Measurements from ENCODE around the gene POFUT2. TPM values are rescaled to one million over a fixed set of nuclear protein-coding genes. Genes with fewer than 3 reads are reported as not detected.

The POFUT2 gene
- total and polyA plus RNA-seq, 2 donors from 2014 or later, result 18.3 to 30.2 TPM

DNA sequence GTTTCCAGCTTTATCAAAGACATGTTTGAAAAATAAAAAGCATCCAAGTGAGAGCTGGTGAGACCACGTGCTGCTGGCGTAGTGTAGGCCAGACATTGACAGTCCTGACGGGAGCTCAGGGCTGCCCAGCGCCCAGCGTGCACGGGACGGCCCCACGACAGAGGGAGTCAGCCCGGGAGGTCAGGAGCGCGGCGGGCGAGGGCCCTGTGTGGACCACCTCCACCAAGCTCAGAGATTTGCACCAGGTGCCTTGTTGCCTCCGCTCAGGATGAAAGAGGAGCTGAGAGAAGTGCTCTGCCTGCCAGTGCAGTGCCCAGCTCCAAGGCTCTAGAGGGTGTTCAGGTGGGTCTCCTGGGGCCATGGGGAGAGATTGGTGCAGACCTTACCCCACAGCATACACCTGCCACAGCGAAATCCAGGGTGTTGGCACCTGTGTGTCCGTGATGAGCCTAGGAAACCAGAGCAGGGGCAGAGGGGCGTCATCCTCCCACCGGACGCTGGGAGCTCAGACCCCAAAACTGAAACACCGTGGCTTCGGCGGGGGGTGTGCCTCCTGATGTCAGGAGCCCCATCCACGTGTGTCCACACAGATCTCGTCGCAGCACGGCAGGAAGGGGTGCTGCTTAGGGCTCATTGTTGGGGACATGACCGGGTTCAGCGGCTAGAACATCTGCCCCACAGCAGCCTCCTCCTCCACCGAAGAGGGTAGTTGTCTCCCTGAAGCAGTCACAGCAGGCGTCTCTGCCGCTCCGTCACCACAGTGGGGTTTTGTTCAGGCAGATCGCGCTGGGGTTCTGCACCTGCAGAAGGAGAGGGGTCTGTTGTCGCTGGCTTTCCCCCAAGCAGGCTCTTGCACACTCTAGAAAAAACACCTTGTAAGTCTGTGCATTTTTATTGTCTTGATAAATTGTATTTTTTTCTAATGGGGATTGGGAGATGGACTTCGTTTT, 64.2 kb downstream of the POFUT2 start:
- DNase-seq, result no peak
- Histone ChIP-seq H3K27ac (ENCODE audit: low read depth in 2 of 2, low read length in 2 of 2) (no peak overlapping the region), H3K4me1 (ENCODE audit: control insufficient read depth in 2 of 3, insufficient read depth in 2 of 3, low read depth in 1 of 3, low read length in 3 of 3) (no peaks in the 10 kb centered on the region), H3K4me3 (ENCODE audit: low read length in 3 of 3) (no peak overlapping the region), H3K27me3 (ENCODE audit: control insufficient read depth, insufficient read depth, low read length) (no peaks in the 10 kb centered on the region), H3K9me3 (ENCODE audit: control insufficient read depth in 2 of 3, insufficient read depth in 1 of 3, low read length in 3 of 3) (no peaks in the 10 kb centered on the region), H3K36me3 (ENCODE audit: control insufficient read depth in 2 of 3, insufficient read depth in 3 of 3, low read length in 3 of 3) (no peaks in the 10 kb centered on the region), H3K9ac (ENCODE audit: low read length in 3 of 3) (no peak overlapping the region)
- intact Hi-C loops (cut with DNase I), result no loop called here
- TF ChIP-seq, protein P1, sequence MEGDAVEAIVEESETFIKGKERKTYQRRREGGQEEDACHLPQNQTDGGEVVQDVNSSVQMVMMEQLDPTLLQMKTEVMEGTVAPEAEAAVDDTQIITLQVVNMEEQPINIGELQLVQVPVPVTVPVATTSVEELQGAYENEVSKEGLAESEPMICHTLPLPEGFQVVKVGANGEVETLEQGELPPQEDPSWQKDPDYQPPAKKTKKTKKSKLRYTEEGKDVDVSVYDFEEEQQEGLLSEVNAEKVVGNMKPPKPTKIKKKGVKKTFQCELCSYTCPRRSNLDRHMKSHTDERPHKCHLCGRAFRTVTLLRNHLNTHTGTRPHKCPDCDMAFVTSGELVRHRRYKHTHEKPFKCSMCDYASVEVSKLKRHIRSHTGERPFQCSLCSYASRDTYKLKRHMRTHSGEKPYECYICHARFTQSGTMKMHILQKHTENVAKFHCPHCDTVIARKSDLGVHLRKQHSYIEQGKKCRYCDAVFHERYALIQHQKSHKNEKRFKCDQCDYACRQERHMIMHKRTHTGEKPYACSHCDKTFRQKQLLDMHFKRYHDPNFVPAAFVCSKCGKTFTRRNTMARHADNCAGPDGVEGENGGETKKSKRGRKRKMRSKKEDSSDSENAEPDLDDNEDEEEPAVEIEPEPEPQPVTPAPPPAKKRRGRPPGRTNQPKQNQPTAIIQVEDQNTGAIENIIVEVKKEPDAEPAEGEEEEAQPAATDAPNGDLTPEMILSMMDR (IDR thresholded peaks at IDR 0.05; ENCODE audit: borderline replicate concordance, extremely low read depth, insufficient read depth), result no peak
- no peak for FAIRE-seq

DNA sequence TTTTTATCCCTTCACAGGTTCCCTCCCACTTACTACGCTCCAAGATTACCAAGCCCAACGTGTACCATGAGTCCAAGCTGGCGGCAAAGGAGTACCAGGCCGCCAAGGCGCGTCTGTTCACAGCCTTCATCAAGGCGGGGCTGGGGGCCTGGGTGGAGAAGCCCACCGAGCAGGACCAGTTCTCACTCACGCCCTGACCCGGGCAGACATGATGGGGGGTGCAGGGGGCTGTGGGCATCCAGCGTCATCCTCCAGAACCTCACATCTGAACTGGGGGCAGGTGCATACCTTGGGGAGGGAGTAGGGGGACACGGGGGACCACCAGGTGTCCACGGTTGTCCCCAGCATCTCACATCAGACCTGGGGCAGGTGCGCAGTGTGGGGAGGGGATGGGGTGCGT, 65.7 kb downstream of the POFUT2 start:
- H3K4me1 ChIP-seq (ENCODE audit: control insufficient read depth in 2 of 3, insufficient read depth in 2 of 3, low read depth in 1 of 3, low read length in 3 of 3), result no peaks in the 10 kb centered on the region
- no peaks in the 10 kb centered on the region for H3K36me3 ChIP-seq (ENCODE audit: control insufficient read depth in 2 of 3, insufficient read depth in 3 of 3, low read length in 3 of 3)
- H3K9me3 ChIP-seq (ENCODE audit: control insufficient read depth in 2 of 3, insufficient read depth in 1 of 3, low read length in 3 of 3), result peaks cover 0 to 3% (median 0%) of the 10 kb centered on the region in 3 donors
- no peak overlapping the region for H3K27ac ChIP-seq (ENCODE audit: low read depth in 2 of 2, low read length in 2 of 2)
- FAIRE-seq (no peak), DNase-seq (no peak)
- intact Hi-C loops (cut with DNase I), result no loop called here
- H3K9ac ChIP-seq (ENCODE audit: low read length in 3 of 3), result no peak overlapping the region
- H3K4me3 ChIP-seq (ENCODE audit: low read length in 3 of 3), result no peak overlapping the region
- H3K27me3 ChIP-seq (ENCODE audit: control insufficient read depth, insufficient read depth, low read length), result no peaks in the 10 kb centered on the region
- TF ChIP-seq, protein P1 (IDR thresholded peaks at IDR 0.05; ENCODE audit: borderline replicate concordance, extremely low read depth, insufficient read depth), result no peak

DNA sequence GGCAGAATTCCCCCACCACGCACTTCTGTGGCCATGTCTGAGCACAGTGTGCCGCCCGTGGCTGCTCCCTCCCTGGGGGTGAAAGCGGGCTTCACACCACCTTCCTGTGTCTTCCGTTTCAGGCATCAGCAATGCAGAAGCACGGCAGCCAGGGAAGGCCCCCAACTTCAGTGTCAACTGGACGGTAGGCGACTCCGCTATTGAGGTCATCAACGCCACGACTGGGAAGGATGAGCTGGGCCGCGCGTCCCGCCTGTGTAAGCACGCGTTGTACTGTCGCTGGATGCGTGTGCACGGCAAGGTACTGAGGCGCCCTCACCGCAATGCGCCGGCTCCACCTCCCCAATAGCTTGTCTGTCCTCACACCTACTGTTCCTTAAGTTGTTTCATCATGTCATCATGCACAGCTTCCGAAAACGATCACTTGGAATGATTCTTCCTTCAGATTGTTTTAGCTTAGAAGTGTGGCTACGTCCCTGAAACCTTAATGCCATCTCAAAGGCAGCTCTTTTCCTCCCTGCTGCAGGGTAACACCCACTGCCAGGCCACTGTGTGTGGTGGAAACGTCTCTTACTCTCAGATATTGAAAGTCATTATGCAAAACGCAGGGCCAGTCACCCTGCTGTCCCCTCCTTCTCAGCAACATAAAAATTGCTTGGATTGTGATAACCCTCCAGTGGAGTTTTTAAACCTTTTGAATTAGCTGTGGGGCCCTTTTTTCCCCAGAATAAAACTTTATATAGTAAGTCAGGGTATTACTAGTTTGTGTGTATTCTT, 66.8 kb downstream of the POFUT2 start:
- H3K36me3 ChIP-seq (ENCODE audit: control insufficient read depth in 2 of 3, insufficient read depth in 3 of 3, low read length in 3 of 3), result no peaks in the 10 kb centered on the region
- intact Hi-C loops (cut with DNase I), result no loop called here
- FAIRE-seq (no peak), DNase-seq (no peak)
- H3K4me1 ChIP-seq (ENCODE audit: control insufficient read depth in 2 of 3, insufficient read depth in 2 of 3, low read depth in 1 of 3, low read length in 3 of 3), result no peaks in the 10 kb centered on the region
- H3K27me3 ChIP-seq (ENCODE audit: control insufficient read depth, insufficient read depth, low read length), result no peaks in the 10 kb centered on the region
- no peak overlapping the region for H3K4me3 ChIP-seq (ENCODE audit: low read length in 3 of 3)
- TF ChIP-seq, protein P1 (IDR thresholded peaks at IDR 0.05; ENCODE audit: borderline replicate concordance, extremely low read depth, insufficient read depth), result no peak
- no peak overlapping the region for H3K27ac ChIP-seq (ENCODE audit: low read depth in 2 of 2, low read length in 2 of 2)
- no peak overlapping the region for H3K9ac ChIP-seq (ENCODE audit: low read length in 3 of 3)
- H3K9me3 ChIP-seq (ENCODE audit: control insufficient read depth in 2 of 3, insufficient read depth in 1 of 3, low read length in 3 of 3), result peaks cover 0 to 3% (median 0%) of the 10 kb centered on the region in 3 donors
